ENCODE measurements around the gene TOP2B.

DNA sequence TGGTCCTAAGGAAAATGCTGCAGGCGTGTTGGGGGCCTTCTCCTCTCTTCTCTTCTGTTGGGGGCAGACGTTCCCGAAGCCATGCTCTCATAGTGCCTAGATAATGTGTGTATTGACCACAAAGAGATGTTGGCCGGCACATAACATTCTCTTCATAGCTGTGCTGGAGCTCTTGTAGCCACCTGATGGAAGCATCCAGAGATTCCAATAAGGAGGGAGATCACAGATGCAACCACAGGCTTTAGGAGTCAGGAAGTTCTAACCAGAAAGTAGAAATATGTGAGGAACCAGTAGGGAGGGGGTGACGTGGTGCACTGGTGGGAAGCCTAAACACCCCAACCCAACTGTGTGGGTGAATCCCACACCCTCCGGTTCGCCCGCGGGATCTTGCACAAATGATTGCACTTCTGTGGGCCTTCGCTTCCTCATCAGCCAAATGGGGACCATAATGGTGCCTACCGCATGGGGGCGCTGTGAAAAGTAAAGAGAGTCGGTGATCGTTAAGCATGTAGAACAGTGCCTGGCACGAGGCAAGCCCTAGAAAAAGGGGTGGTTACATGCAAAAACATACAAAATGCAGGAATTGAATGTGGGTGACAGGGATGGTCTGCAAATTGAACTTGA is 87.8 kb downstream of the TOP2B start:
- no peak for TF ChIP-seq POLR2A (IDR thresholded peaks at IDR 0.05)
- TF ChIP-seq CTCF (IDR thresholded peaks at IDR 0.05), result no peak

Measured in uterus (tissue), 2 donors.